Neural crest cell (in vitro differentiated cells): ENCODE results near the gene MACIR. TPM values are rescaled to one million over a fixed set of nuclear protein-coding genes. Genes with fewer than 3 reads are reported as not detected.

ENCODE experiments used
- DNase-seq: peaks from one replicate; pipeline ENCODE4 v3.0.0; 2021; ENCODE audit warnings: low read depth, mixed read lengths, low spot score
- H3K27ac Mint-ChIP-seq: one replicate; pipeline ENCODE4 v1.8.0; 2021; ENCODE audit warnings: mild to moderate bottlenecking, mixed read lengths; ENCODE audit not compliant: unreplicated experiment
- H3K27me3 Mint-ChIP-seq: 2 replicates; pipeline ENCODE4 v1.8.0; 2021; ENCODE audit warnings: low read depth, mild to moderate bottlenecking, mixed read lengths
- H3K36me3 Mint-ChIP-seq: 2 replicates; pipeline ENCODE4 v1.8.0; 2021; ENCODE audit warnings: low read depth, mild to moderate bottlenecking, mixed read lengths
- H3K4me1 Mint-ChIP-seq: 2 replicates; pipeline ENCODE4 v1.8.0; 2021; ENCODE audit warnings: mixed read lengths
- H3K4me3 Mint-ChIP-seq: one replicate; pipeline ENCODE4 v1.8.0; 2021; ENCODE audit warnings: mild to moderate bottlenecking, mixed read lengths
- H3K9me3 Mint-ChIP-seq: 2 replicates; pipeline ENCODE4 v1.8.0; 2021; ENCODE audit warnings: mixed read lengths
- CTCF ChIP-seq: fragments of 200-600 bp; sonication (generic); conservative IDR thresholded peaks from 2 replicates; pipeline ENCODE4 v1.5.0; 2021; ENCODE audit warnings: antibody characterized with exemption, mild to moderate bottlenecking
- total RNA-seq: library from RNA; stranded (reverse); gene quantifications from 2 replicates; pipeline ENCODE4 v1.2.1, GENCODE V29; 2021

MACIR gene
- total RNA-seq, 1 donor from 2014 or later: 25.7 TPM

DNA sequence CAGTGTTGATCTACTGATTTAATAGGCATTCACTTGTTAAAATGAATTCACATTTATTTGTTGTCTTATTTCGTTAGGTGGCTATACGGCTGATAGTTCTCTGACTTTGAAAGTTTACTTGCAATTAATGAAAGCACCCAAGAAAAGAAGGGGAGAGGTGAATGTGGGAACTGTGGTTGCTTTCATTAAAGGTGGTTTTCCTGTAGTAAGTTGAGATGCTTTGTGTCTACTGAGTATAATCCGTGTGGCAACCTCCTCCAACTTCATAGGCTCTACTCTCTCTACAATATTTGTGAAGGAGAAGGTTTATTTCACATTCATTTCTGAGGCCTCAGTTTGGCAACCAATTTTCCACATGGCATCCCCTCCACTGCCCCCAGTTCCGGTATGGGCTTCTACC is 12.8 kb upstream of the MACIR start:
- Mint-ChIP-seq H3K4me1 (peaks cover 12% of the 10 kb centered on the region), H3K4me3 (no peak overlapping the region), H3K27me3 (no peaks in the 10 kb centered on the region), H3K36me3 (no peaks in the 10 kb centered on the region), H3K27ac (no peak overlapping the region), H3K9me3 (peaks cover 4% of the 10 kb centered on the region)
- no peak for TF ChIP-seq CTCF
- no peak for DNase-seq

DNA sequence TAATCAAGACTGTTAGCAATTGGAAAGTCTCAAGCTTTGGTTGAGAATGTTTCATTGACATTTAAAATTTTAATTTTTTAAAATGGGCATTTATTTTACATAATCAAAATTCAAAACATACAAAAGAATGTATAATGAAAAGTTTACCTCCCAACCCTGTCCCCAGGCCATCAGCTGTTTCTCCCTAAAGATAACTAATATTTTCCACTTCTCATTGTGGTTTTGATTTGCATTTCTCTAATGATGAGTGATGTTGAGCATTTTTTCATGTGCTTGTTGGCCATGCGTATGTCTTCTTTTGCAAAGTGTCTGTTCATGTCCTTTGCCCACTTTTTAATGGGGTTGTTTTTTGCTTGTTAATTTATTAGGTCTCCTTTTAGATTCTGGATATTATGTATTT is 11.4 kb upstream of the MACIR start:
- DNase-seq: no peak
- peaks cover 4% of the 10 kb centered on the region for H3K9me3 Mint-ChIP-seq
- H3K27me3 Mint-ChIP-seq: no peaks in the 10 kb centered on the region
- no peaks in the 10 kb centered on the region for H3K36me3 Mint-ChIP-seq
- no peak overlapping the region for H3K27ac Mint-ChIP-seq
- H3K4me3 Mint-ChIP-seq: no peak overlapping the region
- peaks cover 12% of the 10 kb centered on the region for H3K4me1 Mint-ChIP-seq
- no peak for TF ChIP-seq CTCF

DNA sequence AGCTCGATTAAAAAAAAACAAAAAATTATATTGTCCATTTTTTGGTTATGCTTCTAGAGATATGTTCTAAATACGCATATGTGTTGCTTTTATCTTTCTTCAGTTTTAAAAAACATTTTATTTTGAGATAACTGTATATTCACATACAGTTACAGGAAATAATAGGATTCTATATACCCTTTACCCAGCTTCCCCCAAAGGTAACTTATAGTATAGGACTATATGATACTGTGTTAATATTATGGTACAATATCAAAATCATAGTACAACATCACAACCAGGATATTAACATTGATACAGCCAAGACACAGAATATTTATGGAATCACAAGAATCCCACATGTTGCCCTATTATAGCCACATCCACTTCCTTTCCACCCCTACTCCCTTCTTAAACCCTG is 9.5 kb upstream of the MACIR start:
- H3K27ac Mint-ChIP-seq: no peak overlapping the region
- no peaks in the 10 kb centered on the region for H3K27me3 Mint-ChIP-seq
- H3K36me3 Mint-ChIP-seq: no peaks in the 10 kb centered on the region
- TF ChIP-seq CTCF: no peak
- peaks cover 4% of the 10 kb centered on the region for H3K9me3 Mint-ChIP-seq
- no peak overlapping the region for H3K4me3 Mint-ChIP-seq
- peaks cover 2% of the 10 kb centered on the region for H3K4me1 Mint-ChIP-seq
- no peak for DNase-seq

DNA sequence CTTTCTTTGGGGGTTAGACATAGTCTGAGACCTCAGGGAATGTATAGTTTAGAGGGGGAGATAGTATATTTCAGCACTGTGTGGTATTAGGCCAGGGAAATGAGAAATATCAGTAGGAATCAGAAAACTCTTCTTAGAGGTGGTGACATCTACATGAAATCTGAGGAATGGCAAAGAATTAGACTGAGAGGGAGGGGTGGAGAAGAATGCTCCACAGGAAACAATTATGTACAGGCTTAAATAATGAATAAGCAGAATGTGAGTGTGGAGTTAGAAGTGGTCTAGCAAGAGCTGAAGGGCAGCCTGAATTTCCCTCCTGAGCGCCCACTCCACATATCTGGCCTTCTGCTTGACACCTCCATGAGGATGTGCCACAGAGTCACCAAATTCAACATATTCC is 3.6 kb upstream of the MACIR start:
- no peak for DNase-seq
- no peaks in the 10 kb centered on the region for H3K27me3 Mint-ChIP-seq
- H3K9me3 Mint-ChIP-seq: no peaks in the 10 kb centered on the region
- TF ChIP-seq CTCF: no peak
- peaks cover 30% of the 10 kb centered on the region for H3K4me1 Mint-ChIP-seq
- peak overlapping the region; percentile 66 for H3K27ac Mint-ChIP-seq
- no peaks in the 10 kb centered on the region for H3K36me3 Mint-ChIP-seq
- H3K4me3 Mint-ChIP-seq: peak overlapping the region; percentile 50

GRCh38 chr5:103255691-103256090 is 2.9 kb upstream of the MACIR start:
- no peaks in the 10 kb centered on the region for H3K27me3 Mint-ChIP-seq
- H3K27ac Mint-ChIP-seq: no peak overlapping the region
- H3K9me3 Mint-ChIP-seq: no peaks in the 10 kb centered on the region
- H3K4me3 Mint-ChIP-seq: no peak overlapping the region
- H3K36me3 Mint-ChIP-seq: no peaks in the 10 kb centered on the region
- peaks cover 35% of the 10 kb centered on the region for H3K4me1 Mint-ChIP-seq
- no peak for TF ChIP-seq CTCF
- no peak for DNase-seq

GRCh38 chr5:103256178-103256577 is 2.4 kb upstream of the MACIR start:
- peak overlapping the region; percentile 8 for H3K27ac Mint-ChIP-seq
- no peaks in the 10 kb centered on the region for H3K36me3 Mint-ChIP-seq
- H3K4me3 Mint-ChIP-seq: peak overlapping the region; percentile 23
- no peaks in the 10 kb centered on the region for H3K27me3 Mint-ChIP-seq
- no peak for TF ChIP-seq CTCF
- no peaks in the 10 kb centered on the region for H3K9me3 Mint-ChIP-seq
- DNase-seq: no peak
- H3K4me1 Mint-ChIP-seq: peaks cover 40% of the 10 kb centered on the region
